ENCODE measurements around the gene GPR160.

Gene GPR160, protein sequence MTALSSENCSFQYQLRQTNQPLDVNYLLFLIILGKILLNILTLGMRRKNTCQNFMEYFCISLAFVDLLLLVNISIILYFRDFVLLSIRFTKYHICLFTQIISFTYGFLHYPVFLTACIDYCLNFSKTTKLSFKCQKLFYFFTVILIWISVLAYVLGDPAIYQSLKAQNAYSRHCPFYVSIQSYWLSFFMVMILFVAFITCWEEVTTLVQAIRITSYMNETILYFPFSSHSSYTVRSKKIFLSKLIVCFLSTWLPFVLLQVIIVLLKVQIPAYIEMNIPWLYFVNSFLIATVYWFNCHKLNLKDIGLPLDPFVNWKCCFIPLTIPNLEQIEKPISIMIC

DNA sequence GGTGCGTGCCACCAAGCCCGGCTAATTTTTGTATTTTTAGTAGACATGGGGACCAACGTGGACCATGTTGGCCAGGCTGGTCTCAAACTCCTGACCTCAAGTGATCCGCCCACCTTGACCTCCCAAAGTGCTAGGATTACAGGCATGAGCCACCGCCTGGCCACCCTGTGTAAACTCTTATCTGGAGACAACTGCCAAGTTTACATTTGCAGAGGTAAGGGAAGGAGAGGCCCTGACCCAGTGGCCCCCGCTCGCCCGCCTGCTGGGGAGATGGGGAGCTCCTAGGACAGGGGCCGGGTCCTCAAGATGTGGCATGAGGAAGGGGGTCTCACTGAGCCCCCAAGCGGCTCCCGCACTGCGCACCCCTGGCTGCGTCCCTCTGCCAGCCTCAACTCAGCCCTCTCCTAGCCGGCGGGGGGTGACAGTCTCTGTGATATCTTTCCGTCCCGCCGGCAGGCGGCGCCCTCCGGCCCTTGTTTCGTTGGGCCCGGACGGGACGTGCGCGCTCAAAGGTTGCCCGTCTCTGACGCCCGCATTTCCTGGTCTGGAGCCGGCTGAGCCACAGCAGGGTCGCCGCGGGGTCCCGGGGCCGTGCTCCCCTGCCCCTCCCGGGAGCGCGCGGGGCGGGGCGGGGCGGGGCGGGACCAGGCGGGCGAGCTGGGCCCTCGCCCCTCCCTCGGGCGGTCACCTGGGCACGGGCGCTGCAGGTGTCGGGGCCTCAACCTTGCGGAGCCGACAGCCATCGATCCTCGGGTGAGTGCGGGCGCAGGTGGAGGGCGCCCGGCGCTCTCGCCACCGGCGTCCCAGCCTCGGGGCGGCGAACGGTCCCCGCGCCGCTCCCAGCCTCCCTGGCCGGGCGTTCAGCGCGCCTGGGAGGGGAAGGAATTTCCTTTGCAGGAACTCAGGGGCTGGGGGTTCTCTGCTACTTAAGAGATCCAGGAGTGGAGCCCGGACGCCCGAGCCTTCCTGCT, at the start of gene GPR160:
GPR160 (plus strand) TSS at position 533 of the 971 bp plus-strand sequence. CDS start 45,978 bp downstream, outside the sequence.
- no peaks in the 10 kb centered on the region for H3K36me3 Mint-ChIP-seq (ENCODE audit: low read depth)
- H3K27ac Mint-ChIP-seq = peak within 1 kb of the TSS; percentile 26
- DNase-seq = peak; percentile 90
- H3K9me3 Mint-ChIP-seq = no peaks in the 10 kb centered on the region
- peak within 1 kb of the TSS; percentile 82 for H3K4me3 Mint-ChIP-seq
- peaks cover 27% of the 10 kb centered on the region for H3K4me1 Mint-ChIP-seq (ENCODE audit: low read depth)
- no peaks in the 10 kb centered on the region for H3K27me3 Mint-ChIP-seq

DNA sequence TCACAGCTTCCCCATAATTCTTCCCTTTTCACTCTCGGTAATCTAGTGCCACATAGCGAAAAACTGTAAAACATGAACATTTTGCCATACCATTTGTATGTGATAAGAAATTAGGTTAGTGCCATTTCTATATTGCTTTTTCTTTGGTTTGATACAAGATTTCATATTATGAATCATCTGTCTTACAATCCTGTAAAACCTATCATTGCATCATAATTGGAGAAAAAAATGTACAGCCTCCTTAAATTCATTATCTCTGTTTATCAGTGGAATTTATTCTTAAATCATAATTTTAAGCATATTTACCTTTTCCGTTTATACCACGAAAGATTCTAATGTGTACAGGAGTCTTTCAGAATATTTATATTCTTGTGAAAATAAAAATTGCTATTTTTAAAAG, 47.4 kb upstream of the GPR160 start:
- no peak overlapping the region for H3K27ac Mint-ChIP-seq

DNA sequence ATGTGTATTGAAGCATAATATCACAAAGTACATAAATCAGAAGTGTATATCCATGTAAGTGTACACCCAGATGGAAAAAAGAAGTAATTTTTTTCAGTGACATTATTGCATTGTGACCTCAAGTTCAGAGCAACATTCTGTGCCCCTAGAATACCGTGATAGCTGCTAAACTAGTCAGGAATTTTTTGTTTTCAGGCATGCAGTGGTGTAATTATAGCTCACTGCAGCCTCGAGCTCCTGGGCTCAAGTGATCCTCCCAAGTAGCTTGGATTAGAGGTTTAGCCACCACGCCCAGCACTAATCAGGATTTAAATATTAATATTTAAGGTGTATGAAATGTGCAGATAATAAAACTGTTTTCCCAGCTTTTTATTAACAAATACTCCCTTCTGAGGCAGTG, 45.6 kb upstream of the GPR160 start:
- H3K4me3 Mint-ChIP-seq = no peak overlapping the region
- peaks cover 7% of the 10 kb centered on the region for H3K4me1 Mint-ChIP-seq (ENCODE audit: low read depth)
- no peaks in the 10 kb centered on the region for H3K27me3 Mint-ChIP-seq
- H3K9me3 Mint-ChIP-seq = no peaks in the 10 kb centered on the region
- no peak for DNase-seq
- no peak overlapping the region for H3K27ac Mint-ChIP-seq
- peaks cover 82% of the 10 kb centered on the region for H3K36me3 Mint-ChIP-seq (ENCODE audit: low read depth)

More for the DNA sequence above, 47.4 kb upstream of the GPR160 start:
- Mint-ChIP-seq H3K9me3 (no peaks in the 10 kb centered on the region), H3K4me3 (no peak overlapping the region), H3K27me3 (no peaks in the 10 kb centered on the region), H3K4me1 (ENCODE audit: low read depth) (peaks cover 7% of the 10 kb centered on the region), H3K36me3 (ENCODE audit: low read depth) (peaks cover 81% of the 10 kb centered on the region)
- no peak for DNase-seq

DNA sequence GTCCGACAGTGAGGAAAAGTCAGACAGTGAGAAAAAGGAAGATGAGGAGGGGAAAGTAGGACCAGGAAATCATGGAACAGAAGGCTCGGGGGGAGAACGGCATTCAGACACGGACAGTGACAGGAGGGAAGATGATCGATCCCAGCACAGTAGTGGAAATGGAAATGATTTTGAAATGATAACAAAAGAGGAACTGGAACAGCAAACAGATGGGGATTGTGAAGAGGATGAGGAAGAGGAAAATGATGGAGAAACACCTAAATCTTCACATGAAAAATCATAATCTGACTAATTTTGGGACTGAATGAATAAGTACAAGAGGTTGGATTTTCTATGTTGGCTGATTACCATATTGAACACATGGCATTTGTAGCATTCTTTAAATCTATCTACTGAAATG, 45.0 kb upstream of the GPR160 start:
- H3K9me3 Mint-ChIP-seq = no peaks in the 10 kb centered on the region
- no peak for DNase-seq
- peak overlapping the region; percentile 38 for H3K27ac Mint-ChIP-seq
- H3K36me3 Mint-ChIP-seq (ENCODE audit: low read depth) = peaks cover 81% of the 10 kb centered on the region
- peaks cover 7% of the 10 kb centered on the region for H3K4me1 Mint-ChIP-seq (ENCODE audit: low read depth)
- H3K4me3 Mint-ChIP-seq = no peak overlapping the region
- H3K27me3 Mint-ChIP-seq = no peaks in the 10 kb centered on the region

DNA sequence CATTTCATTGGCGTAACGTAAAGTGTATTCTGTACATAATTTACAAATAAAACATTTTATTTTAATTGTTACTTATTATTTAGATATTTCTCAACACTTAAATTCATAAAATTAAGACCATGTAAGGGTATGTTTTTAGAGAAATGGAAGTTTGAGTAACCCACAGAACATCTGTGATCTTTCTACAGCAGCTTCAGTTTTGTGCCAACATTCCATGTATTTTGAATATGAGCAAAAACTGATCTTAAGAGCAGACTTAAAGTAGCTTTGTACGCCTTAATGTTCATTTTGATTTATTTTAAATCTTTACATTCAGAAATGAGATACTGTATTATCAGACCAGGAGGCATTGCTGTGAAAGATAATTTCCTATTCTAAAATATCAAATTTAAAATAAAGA, 44.0 kb upstream of the GPR160 start:
- Mint-ChIP-seq H3K27me3 (no peaks in the 10 kb centered on the region), H3K9me3 (no peaks in the 10 kb centered on the region), H3K36me3 (ENCODE audit: low read depth) (peaks cover 81% of the 10 kb centered on the region), H3K4me3 (no peak overlapping the region), H3K27ac (no peak overlapping the region), H3K4me1 (ENCODE audit: low read depth) (peaks cover 11% of the 10 kb centered on the region)
- no peak for DNase-seq

DNA sequence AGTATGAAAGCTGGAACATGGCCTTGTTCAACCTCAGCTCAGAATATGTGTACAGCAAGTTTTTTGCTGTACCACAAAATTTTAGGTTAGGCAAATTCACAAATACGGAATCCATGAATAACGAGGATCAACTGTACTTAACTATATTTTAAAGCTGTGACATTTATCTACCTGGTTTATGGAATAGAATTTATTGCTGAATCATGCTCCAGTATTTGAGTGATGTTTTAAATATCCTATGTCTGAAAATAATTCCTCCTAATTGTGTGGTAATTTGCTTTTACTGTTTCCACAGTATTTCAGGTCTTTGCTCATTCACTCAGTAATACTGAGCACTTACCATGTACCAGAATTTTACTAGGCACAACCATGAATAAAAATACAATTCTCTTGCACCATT, 41.7 kb upstream of the GPR160 start:
- Mint-ChIP-seq H3K27ac (no peak overlapping the region), H3K4me1 (ENCODE audit: low read depth) (peaks cover 23% of the 10 kb centered on the region), H3K36me3 (ENCODE audit: low read depth) (peaks cover 77% of the 10 kb centered on the region)

DNA sequence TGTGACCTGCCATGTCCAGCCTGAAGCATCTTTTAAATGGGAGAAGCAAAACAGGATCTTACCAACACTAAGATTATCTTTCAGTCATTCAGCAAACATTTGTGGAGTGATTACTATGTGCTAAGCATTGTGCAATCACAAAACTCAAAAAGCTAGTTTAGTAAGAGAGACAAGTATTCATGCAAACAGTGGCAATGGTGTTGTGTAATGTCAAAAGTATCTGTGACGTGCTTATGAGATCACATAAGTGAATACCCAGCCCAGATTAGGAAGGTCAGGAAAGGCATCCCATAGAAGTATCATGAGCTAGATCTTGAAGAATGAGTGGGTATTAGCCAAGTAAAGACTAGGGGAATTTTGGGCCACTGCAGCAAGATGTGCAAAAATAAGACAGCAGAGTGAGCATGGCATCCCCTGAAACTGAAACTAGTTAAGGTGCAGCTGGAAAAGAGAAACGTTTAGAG, 39.1 kb upstream of the GPR160 start:
- H3K4me1 Mint-ChIP-seq (ENCODE audit: low read depth) = peaks cover 39% of the 10 kb centered on the region
- peak overlapping the region; percentile 92 for H3K27ac Mint-ChIP-seq
- H3K36me3 Mint-ChIP-seq (ENCODE audit: low read depth) = peaks cover 56% of the 10 kb centered on the region
- no peak for DNase-seq
- H3K9me3 Mint-ChIP-seq = no peaks in the 10 kb centered on the region
- H3K4me3 Mint-ChIP-seq = no peak overlapping the region
- H3K27me3 Mint-ChIP-seq = no peaks in the 10 kb centered on the region

More for the DNA sequence above, 41.7 kb upstream of the GPR160 start:
- no peak for DNase-seq
- H3K9me3 Mint-ChIP-seq = no peaks in the 10 kb centered on the region
- H3K4me3 Mint-ChIP-seq = no peak overlapping the region
- no peaks in the 10 kb centered on the region for H3K27me3 Mint-ChIP-seq

DNA sequence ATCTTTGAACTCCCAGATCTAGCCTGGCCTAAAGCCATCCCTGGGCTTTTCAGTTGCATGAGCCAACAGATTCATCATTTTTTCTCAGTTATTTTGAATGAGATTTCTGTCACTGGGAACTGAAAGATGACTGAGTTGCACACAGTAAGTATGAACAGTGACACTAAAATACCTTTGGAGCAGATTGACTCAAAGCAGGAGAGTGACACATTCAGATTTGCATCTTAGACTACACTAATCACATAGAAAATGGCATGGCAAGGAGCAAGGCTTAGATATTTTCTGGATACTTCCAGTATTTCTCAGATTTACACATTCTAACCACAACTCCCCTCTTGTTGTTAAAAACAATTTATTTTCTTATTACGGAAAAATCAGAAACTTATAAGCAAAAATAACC, 38.4 kb upstream of the GPR160 start:
- H3K9me3 Mint-ChIP-seq = no peaks in the 10 kb centered on the region
- peak overlapping the region; percentile 92 for H3K27ac Mint-ChIP-seq
- no peak overlapping the region for H3K4me3 Mint-ChIP-seq
- peaks cover 44% of the 10 kb centered on the region for H3K4me1 Mint-ChIP-seq (ENCODE audit: low read depth)
- H3K27me3 Mint-ChIP-seq = no peaks in the 10 kb centered on the region
- DNase-seq = no peak
- peaks cover 51% of the 10 kb centered on the region for H3K36me3 Mint-ChIP-seq (ENCODE audit: low read depth)

DNA sequence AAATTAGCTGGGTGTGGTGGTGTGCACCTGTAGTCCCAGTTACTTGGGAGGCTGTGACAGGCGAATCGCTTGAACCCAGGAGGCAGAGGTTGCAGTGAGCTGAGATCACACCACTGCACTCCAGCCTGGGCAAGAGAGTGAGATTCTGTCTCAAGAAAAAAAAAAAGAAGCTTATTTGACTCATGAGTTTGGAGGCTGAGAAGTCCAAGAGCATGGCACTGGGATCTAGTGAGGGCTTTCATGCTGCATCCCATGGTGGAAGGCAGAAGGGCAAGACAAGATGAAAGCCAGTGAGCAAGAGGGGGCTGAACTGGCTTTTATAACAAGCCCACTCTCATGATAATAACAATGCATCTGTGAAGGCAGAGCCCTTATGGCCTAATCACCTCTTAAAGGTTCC, 37.7 kb upstream of the GPR160 start:
- DNase-seq = no peak
- no peak overlapping the region for H3K4me3 Mint-ChIP-seq
- H3K36me3 Mint-ChIP-seq (ENCODE audit: low read depth) = peaks cover 47% of the 10 kb centered on the region
- H3K9me3 Mint-ChIP-seq = no peaks in the 10 kb centered on the region
- H3K4me1 Mint-ChIP-seq (ENCODE audit: low read depth) = peaks cover 43% of the 10 kb centered on the region
- peak overlapping the region; percentile 92 for H3K27ac Mint-ChIP-seq
- no peaks in the 10 kb centered on the region for H3K27me3 Mint-ChIP-seq

DNA sequence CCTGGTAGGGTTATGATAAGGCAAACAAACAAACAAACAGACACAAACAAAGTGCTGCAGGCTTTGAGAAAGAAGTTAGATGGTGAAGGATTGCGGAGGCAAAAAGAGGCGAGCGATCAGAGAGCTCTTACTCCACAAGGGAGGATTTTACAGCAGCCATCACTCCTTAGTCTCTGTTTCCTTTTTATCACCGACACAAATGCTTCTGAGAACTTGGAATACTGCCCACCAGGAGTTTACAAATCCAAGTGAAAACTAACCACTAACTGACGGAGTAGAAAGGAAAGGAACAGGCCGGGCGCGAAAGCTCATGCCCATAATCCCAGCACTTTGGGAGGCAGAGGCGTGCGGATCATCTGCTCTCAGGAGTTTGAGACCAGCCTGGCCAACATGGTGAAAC, 35.6 kb upstream of the GPR160 start:
- no peaks in the 10 kb centered on the region for H3K9me3 Mint-ChIP-seq
- peaks cover 55% of the 10 kb centered on the region for H3K4me1 Mint-ChIP-seq (ENCODE audit: low read depth)
- H3K4me3 Mint-ChIP-seq = no peak overlapping the region
- no peaks in the 10 kb centered on the region for H3K27me3 Mint-ChIP-seq
- H3K36me3 Mint-ChIP-seq (ENCODE audit: low read depth) = peaks cover 26% of the 10 kb centered on the region
- no peak overlapping the region for H3K27ac Mint-ChIP-seq
- DNase-seq = no peak

DNA sequence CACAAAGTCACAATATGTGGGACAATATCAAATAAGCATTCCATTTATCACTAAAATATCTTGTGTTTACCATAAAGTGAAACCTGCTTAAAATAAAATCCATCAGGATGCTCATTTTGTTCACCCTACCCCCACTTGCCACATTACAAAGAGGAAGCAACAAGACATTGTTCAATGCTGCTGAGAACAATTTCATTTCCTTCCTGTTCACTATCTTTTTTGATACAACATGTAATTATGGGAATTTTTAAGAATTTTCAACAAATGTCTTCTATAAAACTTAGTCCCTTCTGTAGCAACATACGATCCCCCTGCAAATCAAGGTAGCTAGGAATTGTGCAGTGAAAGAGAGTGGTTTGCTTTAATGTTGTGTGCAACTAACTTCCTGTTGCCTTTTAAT, 34.9 kb upstream of the GPR160 start:
- peak overlapping the region; percentile 18 for H3K27ac Mint-ChIP-seq
- no peaks in the 10 kb centered on the region for H3K27me3 Mint-ChIP-seq
- peaks cover 21% of the 10 kb centered on the region for H3K36me3 Mint-ChIP-seq (ENCODE audit: low read depth)
- no peak for DNase-seq
- peaks cover 57% of the 10 kb centered on the region for H3K4me1 Mint-ChIP-seq (ENCODE audit: low read depth)
- H3K9me3 Mint-ChIP-seq = no peaks in the 10 kb centered on the region
- H3K4me3 Mint-ChIP-seq = no peak overlapping the region

DNA sequence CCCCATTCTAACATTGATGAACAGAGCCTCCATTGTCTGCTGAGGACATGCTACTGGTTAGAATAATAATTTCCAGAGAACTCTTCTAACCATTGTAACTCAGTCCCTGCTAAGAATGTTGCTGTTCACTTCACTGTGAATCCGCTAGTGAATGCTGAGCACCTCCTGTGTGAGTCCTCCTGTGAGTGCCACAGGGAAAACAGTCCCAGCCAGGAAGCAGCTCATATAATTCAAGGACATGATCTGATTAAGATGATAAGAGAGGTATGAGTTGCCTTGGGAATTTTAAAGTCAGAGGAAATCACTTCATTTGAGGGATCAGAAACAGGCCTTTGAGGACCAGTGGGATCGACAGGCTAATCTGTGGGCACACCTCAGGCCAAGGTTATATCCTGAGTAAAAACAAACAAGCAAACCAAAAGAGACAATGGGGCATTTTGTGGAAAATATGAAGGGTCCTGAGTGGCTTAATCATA, 33.9 kb upstream of the GPR160 start:
- H3K4me3 Mint-ChIP-seq = no peak overlapping the region
- peaks cover 14% of the 10 kb centered on the region for H3K36me3 Mint-ChIP-seq (ENCODE audit: low read depth)
- no peak overlapping the region for H3K27ac Mint-ChIP-seq
- no peaks in the 10 kb centered on the region for H3K27me3 Mint-ChIP-seq
- DNase-seq = no peak
- no peaks in the 10 kb centered on the region for H3K9me3 Mint-ChIP-seq
- peaks cover 53% of the 10 kb centered on the region for H3K4me1 Mint-ChIP-seq (ENCODE audit: low read depth)

DNA sequence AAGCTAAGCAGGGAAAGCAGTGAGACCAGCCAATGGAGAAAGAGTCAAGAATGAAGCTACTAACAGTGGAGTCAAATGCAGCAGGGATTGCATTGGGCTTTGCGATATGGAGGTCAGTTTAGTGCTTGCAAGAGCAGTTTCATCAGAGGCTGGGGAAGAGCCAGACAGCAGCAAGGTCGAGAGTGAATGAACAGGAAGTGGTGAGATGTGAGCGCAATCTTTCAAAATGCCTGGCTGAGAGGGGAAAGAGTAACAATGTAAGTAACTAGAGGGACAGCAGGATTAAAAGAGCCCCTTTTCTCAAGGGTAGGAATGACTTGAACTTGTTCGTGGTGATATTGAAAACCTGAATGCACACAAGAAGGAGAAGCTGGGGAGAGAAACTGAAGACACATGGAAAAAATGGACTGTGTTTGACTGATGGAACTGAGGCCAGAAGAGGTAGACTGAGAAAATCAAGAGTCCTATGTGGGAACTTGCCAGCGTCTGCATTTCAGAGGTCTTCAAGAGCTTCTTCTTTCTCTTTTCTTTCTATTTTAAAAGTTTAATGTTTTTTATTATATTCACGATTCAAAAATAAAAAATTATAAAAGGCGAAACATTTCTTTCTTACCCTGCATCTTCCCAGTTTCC, 30.6 kb upstream of the GPR160 start:
- no peaks in the 10 kb centered on the region for H3K9me3 Mint-ChIP-seq
- H3K4me1 Mint-ChIP-seq (ENCODE audit: low read depth) = peaks cover 36% of the 10 kb centered on the region
- H3K27ac Mint-ChIP-seq = peak overlapping the region; percentile 76
- H3K36me3 Mint-ChIP-seq (ENCODE audit: low read depth) = no peaks in the 10 kb centered on the region
- H3K27me3 Mint-ChIP-seq = no peaks in the 10 kb centered on the region
- no peak for DNase-seq
- peak overlapping the region; percentile 28 for H3K4me3 Mint-ChIP-seq

DNA sequence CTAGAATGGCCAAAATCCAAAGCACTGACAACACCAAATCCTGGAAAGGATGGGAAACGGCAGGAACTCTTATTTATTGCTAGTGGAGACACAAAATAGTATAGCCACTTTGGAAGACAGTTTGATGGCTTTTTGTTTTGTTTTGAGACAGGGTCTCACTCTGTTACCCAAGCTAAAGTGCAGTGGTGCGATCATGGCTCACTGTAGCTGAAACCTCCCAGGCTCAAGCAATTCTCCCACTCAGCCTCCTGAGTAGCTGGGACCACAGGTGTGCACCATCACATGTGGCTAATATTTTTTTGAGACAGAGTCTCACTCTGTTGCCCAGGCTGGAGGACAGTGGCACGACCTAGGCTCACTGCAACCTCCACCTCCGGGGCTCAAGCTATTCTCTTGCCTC, 27.3 kb upstream of the GPR160 start:
- no peaks in the 10 kb centered on the region for H3K9me3 Mint-ChIP-seq
- no peak for DNase-seq
- H3K27me3 Mint-ChIP-seq = no peaks in the 10 kb centered on the region
- H3K4me1 Mint-ChIP-seq (ENCODE audit: low read depth) = peaks cover 17% of the 10 kb centered on the region
- no peaks in the 10 kb centered on the region for H3K36me3 Mint-ChIP-seq (ENCODE audit: low read depth)
- no peak overlapping the region for H3K27ac Mint-ChIP-seq
- H3K4me3 Mint-ChIP-seq = no peak overlapping the region

Measured in activated T-cell treated with anti-CD3 and anti-CD28 coated beads, Interleukin-2, amount 50 U/mL, for 24 hours (primary cell).